GM12801 (cell line): ENCODE results near the gene RC3H2.

ENCODE experiments used
- CTCF ChIP-seq: IDR thresholded peaks from one replicate; pipeline ENCODE4 v1.5.1; 2011; ENCODE audit warnings: control low read depth; ENCODE audit not compliant: insufficient read length; ENCODE audit errors: extremely low read depth

Gene RC3H2

GRCh38 chr9:122832194-122832593 is 73.0 kb downstream of the RC3H2 start:
- no peak for TF ChIP-seq CTCF

GRCh38 chr9:122827761-122828093 is 77.4 kb downstream of the RC3H2 start:
- no peak for TF ChIP-seq CTCF

- no peak for TF ChIP-seq CTCF
Measured at GRCh38 chr9:122822938-122823337, 82.2 kb downstream of the RC3H2 start.

GRCh38 chr9:122822056-122822455 is 83.1 kb downstream of the RC3H2 start:
- TF ChIP-seq CTCF, result no peak

GRCh38 chr9:122821278-122821943 is 83.7 kb downstream of the RC3H2 start:
- TF ChIP-seq CTCF, result no peak

- TF ChIP-seq CTCF, result no peak
Measured at GRCh38 chr9:122820490-122820845, 84.7 kb downstream of the RC3H2 start.

GRCh38 chr9:122819791-122820489 is 85.2 kb downstream of the RC3H2 start:
- no peak for TF ChIP-seq CTCF
